Measurements from ENCODE around the gene TOR1A.
A peak's percentile ranks its signal among the peaks of the same experiment; 100 is the strongest.
"Not testable (repeated sequence)": the region's sequence is repeated elsewhere in the genome, so short reads cannot be mapped to it uniquely, and the experiment has no call there.

TOR1A gene

GRCh38 chr9:129779560-129780190 is 44.3 kb downstream of the TOR1A start:
- no peak for DNase-seq

GRCh38 chr9:129778469-129778868 is 45.5 kb downstream of the TOR1A start:
- no peak for DNase-seq

- no peak for DNase-seq
Observed at GRCh38 chr9:129777769-129778130, 46.2 kb downstream of the TOR1A start.

DNA sequence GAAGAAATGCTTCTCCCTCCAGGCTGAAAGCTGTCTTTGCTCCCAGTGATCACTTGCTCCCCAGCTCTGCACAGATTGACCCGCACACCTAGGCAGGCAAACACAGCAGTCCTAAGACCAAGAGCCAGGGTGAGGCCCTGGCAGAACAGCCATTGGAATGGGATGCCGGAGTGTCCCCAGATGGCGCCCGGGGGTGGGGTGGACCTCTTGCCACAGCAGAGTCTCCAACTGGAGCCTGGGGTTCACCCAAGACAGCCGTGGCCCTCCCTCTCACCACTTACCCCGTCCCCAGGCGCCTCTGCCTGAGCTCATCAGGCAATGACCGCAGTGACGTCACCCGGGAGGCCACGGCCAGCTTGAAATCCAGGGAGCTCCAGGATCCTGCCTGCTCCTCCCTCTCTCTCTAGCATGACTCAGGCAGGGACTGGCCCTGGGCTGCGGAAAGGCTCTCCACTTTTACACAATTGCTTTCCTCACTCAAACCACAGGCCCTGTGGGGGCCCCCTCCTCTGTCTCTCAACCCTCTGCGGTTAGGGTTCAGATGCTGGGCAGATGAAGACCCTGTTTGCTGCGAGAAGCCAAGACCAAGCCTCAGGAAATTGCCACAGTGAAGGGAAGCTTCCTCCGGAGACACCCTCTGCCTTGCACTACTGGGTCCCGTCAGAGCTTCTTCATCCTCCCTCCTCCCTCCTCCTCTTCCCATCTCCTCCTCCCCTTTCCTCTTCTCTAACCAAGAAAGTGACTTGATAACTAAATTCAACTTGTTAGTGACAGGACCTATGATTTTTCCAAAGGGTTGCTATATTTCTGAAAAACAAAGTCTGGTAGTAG is 46.8 kb downstream of the TOR1A start:
- peak; percentile 98 for DNase-seq

DNA sequence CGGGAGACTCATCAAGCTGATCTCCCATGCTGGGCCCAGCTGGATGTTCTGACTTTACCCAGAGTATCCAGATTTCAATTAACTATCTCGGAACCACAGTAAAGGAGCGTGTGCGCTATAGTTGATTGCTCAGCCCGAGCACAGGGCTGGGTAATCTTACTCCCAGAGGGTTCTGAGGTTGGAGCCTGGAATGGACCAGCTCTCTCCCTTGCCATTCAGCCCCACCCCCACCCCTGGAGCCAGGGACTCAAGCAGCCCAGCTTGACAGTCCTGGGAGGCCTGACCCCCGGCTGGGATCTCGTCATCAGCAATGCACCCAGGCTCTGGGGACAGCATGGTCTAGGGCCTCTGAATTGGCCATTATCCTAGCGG is 47.4 kb downstream of the TOR1A start:
- DNase-seq: no peak

GRCh38 chr9:129776096-129776495 is 47.8 kb downstream of the TOR1A start:
- DNase-seq: not testable (repeated sequence)

DNA sequence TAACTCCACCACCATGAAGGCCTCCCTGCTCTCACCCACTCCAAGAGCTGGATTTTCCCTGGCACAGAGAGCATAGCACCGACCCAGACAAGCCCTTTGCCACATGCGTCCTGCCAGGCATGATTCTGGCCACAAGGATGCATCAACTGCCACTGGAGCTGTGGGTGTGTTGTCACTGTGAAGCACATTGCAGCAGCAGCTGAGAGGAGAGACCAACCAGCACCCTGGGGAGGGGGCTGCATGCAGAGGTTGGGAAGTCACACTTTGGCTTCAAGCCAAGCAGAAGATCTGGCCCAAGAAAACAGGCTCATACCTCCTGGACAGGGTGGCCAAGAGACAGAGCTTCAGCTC is 48.5 kb downstream of the TOR1A start:
- DNase-seq: no peak

- DNase-seq: no peak
Observed at GRCh38 chr9:129774791-129775447, 49.0 kb downstream of the TOR1A start.

- peak; percentile 81 for DNase-seq
Observed at GRCh38 chr9:129773262-129774048, 50.5 kb downstream of the TOR1A start.

GRCh38 chr9:129770741-129771140 is 53.2 kb downstream of the TOR1A start:
- DNase-seq: no peak

DNA sequence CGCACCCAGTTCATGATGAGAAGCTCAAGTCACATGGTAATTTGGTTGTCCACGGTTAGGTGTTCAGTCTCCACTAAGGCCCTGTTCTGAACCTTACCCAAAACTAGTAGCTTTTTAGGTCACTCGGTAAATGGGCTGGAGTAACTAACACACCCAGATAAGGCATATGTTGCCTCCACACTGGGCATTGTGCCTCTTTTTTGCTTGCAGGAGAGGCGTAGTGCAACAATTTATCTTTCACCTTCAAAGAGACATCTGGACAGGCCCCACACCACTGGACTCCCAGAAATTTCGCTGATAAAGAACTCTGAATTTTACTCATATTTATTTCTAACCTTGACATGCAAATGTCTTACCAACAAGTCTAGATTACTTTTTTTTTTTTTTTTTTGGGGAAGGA is 54.3 kb downstream of the TOR1A start:
- DNase-seq: no peak

DNA sequence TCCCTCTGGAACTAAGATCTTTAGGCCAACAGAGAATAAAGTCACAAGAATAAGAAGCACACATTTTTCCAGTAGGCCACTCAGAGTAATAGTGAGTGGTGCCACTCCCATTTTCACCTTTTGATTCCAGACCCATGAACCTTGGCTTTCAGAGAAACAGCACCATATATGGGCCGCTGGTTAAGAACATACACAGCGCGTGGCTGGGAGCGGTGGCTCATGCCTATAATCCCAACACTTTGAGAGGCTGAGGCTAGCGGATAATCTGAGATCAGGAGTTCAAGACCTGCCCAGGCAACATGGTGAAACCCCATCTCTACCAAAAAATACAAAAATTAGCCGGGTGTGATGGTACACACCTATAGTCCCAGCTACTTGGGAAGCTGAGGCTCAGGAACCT is 55.5 kb downstream of the TOR1A start:
- no peak for DNase-seq

DNA sequence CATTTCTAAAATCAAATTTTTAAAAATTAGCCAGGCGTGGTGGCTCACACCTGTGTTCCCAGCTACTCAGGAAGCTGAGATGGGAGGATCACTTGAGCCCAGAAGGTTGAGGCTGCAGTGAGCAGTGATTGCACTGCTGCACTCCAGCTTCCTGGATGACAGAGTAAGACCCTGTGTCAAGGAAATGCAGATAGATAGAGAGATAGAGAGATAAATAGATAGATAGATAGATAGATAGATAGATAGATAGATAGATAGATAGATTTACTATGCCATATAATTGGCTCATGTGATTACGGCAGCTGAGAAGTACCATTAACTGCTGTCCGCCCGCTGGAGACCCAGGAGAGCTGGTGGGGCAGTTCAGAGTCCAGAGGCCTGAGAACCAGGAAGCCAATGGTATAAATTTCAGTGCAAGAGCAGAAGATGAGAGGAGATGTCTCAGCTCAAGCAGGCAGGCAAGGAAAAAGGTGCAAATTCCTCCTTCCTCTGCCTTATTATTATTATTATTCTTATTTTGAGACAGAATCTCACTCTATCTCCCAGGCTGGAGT is 58.1 kb downstream of the TOR1A start:
- DNase-seq: no peak

- no peak for DNase-seq
Observed at GRCh38 chr9:129762985-129763926, 60.7 kb downstream of the TOR1A start.
